ENCODE data around the gene RGS9BP.
"Not testable (repeated sequence)": the region's sequence is repeated elsewhere in the genome, so short reads cannot be mapped to it uniquely, and the experiment has no call there.

The RGS9BP gene

GRCh38 chr19:32652894-32653598 is 22.6 kb upstream of the RGS9BP start:
- H3K4me3 ChIP-seq (ENCODE audit: insufficient read length, low read depth) = no peak overlapping the region
- peaks cover 16% of the 10 kb centered on the region for H3K36me3 ChIP-seq (ENCODE audit: insufficient read depth, insufficient read length, low read length)
- H3K9ac ChIP-seq (ENCODE audit: insufficient read length, low read depth) = no peak overlapping the region
- no peak for DNase-seq (ENCODE audit: low read depth, low spot score)
- TF ChIP-seq SUZ12 (IDR thresholded peaks at IDR 0.05; ENCODE audit: extremely low read depth, insufficient read depth, insufficient read length) (no peak), ZNF274 (IDR thresholded peaks at IDR 0.05; ENCODE audit: low read depth, low read length) (no peak), YY1 (IDR thresholded peaks at IDR 0.05; ENCODE audit: insufficient read depth, insufficient read length) (no peak)
- no peaks in the 10 kb centered on the region for H3K27me3 ChIP-seq (ENCODE audit: insufficient read depth, insufficient read length)
- H3K9me3 ChIP-seq (ENCODE audit: insufficient read depth, low read length) = no peaks in the 10 kb centered on the region
- H3K4me1 ChIP-seq (ENCODE audit: insufficient read depth, insufficient read length) = peaks cover 3% of the 10 kb centered on the region

GRCh38 chr19:32653599-32653915 is 22.1 kb upstream of the RGS9BP start:
- H3K9me3 ChIP-seq (ENCODE audit: insufficient read depth, low read length) = no peaks in the 10 kb centered on the region
- H3K4me3 ChIP-seq (ENCODE audit: insufficient read length, low read depth) = no peak overlapping the region
- H3K9ac ChIP-seq (ENCODE audit: insufficient read length, low read depth) = no peak overlapping the region
- DNase-seq (ENCODE audit: low read depth, low spot score) = no peak
- peaks cover 21% of the 10 kb centered on the region for H3K36me3 ChIP-seq (ENCODE audit: insufficient read depth, insufficient read length, low read length)
- no peaks in the 10 kb centered on the region for H3K27me3 ChIP-seq (ENCODE audit: insufficient read depth, insufficient read length)
- TF ChIP-seq SUZ12 (IDR thresholded peaks at IDR 0.05; ENCODE audit: extremely low read depth, insufficient read depth, insufficient read length) (no peak), YY1 (IDR thresholded peaks at IDR 0.05; ENCODE audit: insufficient read depth, insufficient read length) (no peak), ZNF274 (IDR thresholded peaks at IDR 0.05; ENCODE audit: low read depth, low read length) (no peak)
- peaks cover 3% of the 10 kb centered on the region for H3K4me1 ChIP-seq (ENCODE audit: insufficient read depth, insufficient read length)

GRCh38 chr19:32656379-32656778 is 19.3 kb upstream of the RGS9BP start:
- not testable (repeated sequence) for H3K9ac ChIP-seq (ENCODE audit: insufficient read length, low read depth); DNase-seq (ENCODE audit: low read depth, low spot score); H3K9me3 ChIP-seq (ENCODE audit: insufficient read depth, low read length); H3K4me3 ChIP-seq (ENCODE audit: insufficient read length, low read depth); H3K4me1 ChIP-seq (ENCODE audit: insufficient read depth, insufficient read length); H3K27me3 ChIP-seq (ENCODE audit: insufficient read depth, insufficient read length)
- peaks cover 12% of the 10 kb centered on the region for H3K36me3 ChIP-seq (ENCODE audit: insufficient read depth, insufficient read length, low read length)

- DNase-seq (ENCODE audit: low read depth, low spot score) = no peak
- H3K9ac ChIP-seq (ENCODE audit: insufficient read length, low read depth) = no peak overlapping the region
- peaks cover 12% of the 10 kb centered on the region for H3K36me3 ChIP-seq (ENCODE audit: insufficient read depth, insufficient read length, low read length)
- H3K4me3 ChIP-seq (ENCODE audit: insufficient read length, low read depth) = no peak overlapping the region
- H3K9me3 ChIP-seq (ENCODE audit: insufficient read depth, low read length) = no peaks in the 10 kb centered on the region
- TF ChIP-seq SUZ12 (IDR thresholded peaks at IDR 0.05; ENCODE audit: extremely low read depth, insufficient read depth, insufficient read length) (no peak), YY1 (IDR thresholded peaks at IDR 0.05; ENCODE audit: insufficient read depth, insufficient read length) (no peak)
- H3K27me3 ChIP-seq (ENCODE audit: insufficient read depth, insufficient read length) = no peaks in the 10 kb centered on the region
- no peaks in the 10 kb centered on the region for H3K4me1 ChIP-seq (ENCODE audit: insufficient read depth, insufficient read length)
Observed at GRCh38 chr19:32658075-32658474, 17.6 kb upstream of the RGS9BP start.

GRCh38 chr19:32658527-32658926 is 17.1 kb upstream of the RGS9BP start:
- peaks cover 12% of the 10 kb centered on the region for H3K36me3 ChIP-seq (ENCODE audit: insufficient read depth, insufficient read length, low read length)
- H3K9me3 ChIP-seq (ENCODE audit: insufficient read depth, low read length) = no peaks in the 10 kb centered on the region
- no peak for TF ChIP-seq SUZ12 (IDR thresholded peaks at IDR 0.05; ENCODE audit: extremely low read depth, insufficient read depth, insufficient read length)
- no peaks in the 10 kb centered on the region for H3K27me3 ChIP-seq (ENCODE audit: insufficient read depth, insufficient read length)
- DNase-seq (ENCODE audit: low read depth, low spot score) = no peak
- no peaks in the 10 kb centered on the region for H3K4me1 ChIP-seq (ENCODE audit: insufficient read depth, insufficient read length)
- no peak overlapping the region for H3K4me3 ChIP-seq (ENCODE audit: insufficient read length, low read depth)
- no peak overlapping the region for H3K9ac ChIP-seq (ENCODE audit: insufficient read length, low read depth)

GRCh38 chr19:32661318-32661717 is 14.3 kb upstream of the RGS9BP start:
- Histone ChIP-seq H3K9me3 (ENCODE audit: insufficient read depth, low read length) (no peaks in the 10 kb centered on the region), H3K27me3 (ENCODE audit: insufficient read depth, insufficient read length) (no peaks in the 10 kb centered on the region), H3K4me1 (ENCODE audit: insufficient read depth, insufficient read length) (no peaks in the 10 kb centered on the region), H3K9ac (ENCODE audit: insufficient read length, low read depth) (no peak overlapping the region), H3K4me3 (ENCODE audit: insufficient read length, low read depth) (no peak overlapping the region), H3K36me3 (ENCODE audit: insufficient read depth, insufficient read length, low read length) (peaks cover 9% of the 10 kb centered on the region)
- TF ChIP-seq YY1 (IDR thresholded peaks at IDR 0.05; ENCODE audit: insufficient read depth, insufficient read length) (no peak), ZNF274 (IDR thresholded peaks at IDR 0.05; ENCODE audit: low read depth, low read length) (no peak), SUZ12 (IDR thresholded peaks at IDR 0.05; ENCODE audit: extremely low read depth, insufficient read depth, insufficient read length) (no peak)
- DNase-seq (ENCODE audit: low read depth, low spot score) = no peak

- DNase-seq (ENCODE audit: low read depth, low spot score) = no peak
- H3K4me1 ChIP-seq (ENCODE audit: insufficient read depth, insufficient read length) = no peaks in the 10 kb centered on the region
- H3K9ac ChIP-seq (ENCODE audit: insufficient read length, low read depth) = no peak overlapping the region
- no peak for TF ChIP-seq YY1 (IDR thresholded peaks at IDR 0.05; ENCODE audit: insufficient read depth, insufficient read length)
- TF ChIP-seq ZNF274 (IDR thresholded peaks at IDR 0.05; ENCODE audit: low read depth, low read length) = no peak
- no peak for TF ChIP-seq SUZ12 (IDR thresholded peaks at IDR 0.05; ENCODE audit: extremely low read depth, insufficient read depth, insufficient read length)
- H3K4me3 ChIP-seq (ENCODE audit: insufficient read length, low read depth) = no peak overlapping the region
- H3K9me3 ChIP-seq (ENCODE audit: insufficient read depth, low read length) = no peaks in the 10 kb centered on the region
- H3K36me3 ChIP-seq (ENCODE audit: insufficient read depth, insufficient read length, low read length) = peaks cover 9% of the 10 kb centered on the region
- H3K27me3 ChIP-seq (ENCODE audit: insufficient read depth, insufficient read length) = no peaks in the 10 kb centered on the region
Observed at GRCh38 chr19:32662186-32662585, 13.5 kb upstream of the RGS9BP start.

- Histone ChIP-seq H3K4me3 (ENCODE audit: insufficient read length, low read depth) (no peak overlapping the region), H3K36me3 (ENCODE audit: insufficient read depth, insufficient read length, low read length) (no peaks in the 10 kb centered on the region), H3K27me3 (ENCODE audit: insufficient read depth, insufficient read length) (no peaks in the 10 kb centered on the region), H3K4me1 (ENCODE audit: insufficient read depth, insufficient read length) (no peaks in the 10 kb centered on the region), H3K9ac (ENCODE audit: insufficient read length, low read depth) (no peak overlapping the region), H3K9me3 (ENCODE audit: insufficient read depth, low read length) (no peaks in the 10 kb centered on the region)
- no peak for DNase-seq (ENCODE audit: low read depth, low spot score)
- TF ChIP-seq ZNF274 (IDR thresholded peaks at IDR 0.05; ENCODE audit: low read depth, low read length) (no peak), SUZ12 (IDR thresholded peaks at IDR 0.05; ENCODE audit: extremely low read depth, insufficient read depth, insufficient read length) (no peak), YY1 (IDR thresholded peaks at IDR 0.05; ENCODE audit: insufficient read depth, insufficient read length) (no peak)
Observed at GRCh38 chr19:32666084-32666483, 9.6 kb upstream of the RGS9BP start.
